PC-9 (cell line): ENCODE results near the gene UBA1. TPM values are rescaled to one million over a fixed set of nuclear protein-coding genes. Genes with fewer than 3 reads are reported as not detected.
A peak's percentile ranks its signal among the peaks of the same experiment; 100 is the strongest.

ENCODE experiments used
- BruUV-seq: library from RNA; stranded (reverse); fragments of 400-500 nt; replicated peaks from 2 replicates; lab custom pipeline; 2021; lab: Mats Ljungman, UMichigan
- CTCF ChIA-PET: fragments of 300-600 bp; sonication (Branson Sonifier 250); formaldehyde crosslinking; loops from one replicate; lab custom pipeline; 2022; ENCODE audit warnings: antibody characterized with exemption; lab: Charles Lee
- POLR2A ChIA-PET: fragments of 300-600 bp; sonication (Branson Sonifier 250); formaldehyde crosslinking; loops from one replicate; lab custom pipeline; 2022; ENCODE audit warnings: antibody characterized with exemption; ENCODE audit not compliant: unreplicated experiment; lab: Charles Lee
- DNase-seq, 2 experiments: peaks; one replicate each; pipeline versions ENCODE4 v3.0.0 to v3.0.0-alpha.2; 2015 to 2022; ENCODE audit warnings: mixed read lengths in 1 of 2
- H2AFZ ChIP-seq: fragments of 200-600 bp; sonication (generic); 2 replicates; pipeline ENCODE4 v1.8.1; 2017; ENCODE audit warnings: antibody characterized with exemption
- H3F3A ChIP-seq: fragments of 200-600 bp; sonication (generic); 2 replicates; pipeline ENCODE4 v1.8.1; 2017; ENCODE audit warnings: antibody characterized with exemption, mild to moderate bottlenecking, low read depth; ENCODE audit not compliant: insufficient read depth
- H3K27ac ChIP-seq: fragments of 200-600 bp; sonication (generic); 2 replicates; pipeline ENCODE4 v1.6.1; 2016; ENCODE audit warnings: mixed run types
- H3K27me3 ChIP-seq: fragments of 200-600 bp; sonication (generic); 2 replicates; pipeline ENCODE4 v1.6.1; 2016; ENCODE audit warnings: low read depth, mixed run types; ENCODE audit not compliant: insufficient read depth
- H3K36me3 ChIP-seq: fragments of 200-600 bp; sonication (generic); 2 replicates; pipeline ENCODE4 v1.6.1; 2016; ENCODE audit warnings: low read depth, mixed run types
- H3K4me1 ChIP-seq: fragments of 200-600 bp; sonication (generic); replicated peaks from 2 replicates; pipeline ENCODE4 v1.6.1; 2016; ENCODE audit warnings: mixed run types; ENCODE audit not compliant: insufficient read depth
- H3K4me2 ChIP-seq: fragments of 200-600 bp; sonication (generic); 2 replicates; pipeline ENCODE4 v1.6.1; 2017; ENCODE audit warnings: mixed run types
- H3K4me3 ChIP-seq: fragments of 200-600 bp; sonication (generic); 2 replicates; pipeline ENCODE4 v1.6.1; 2016; ENCODE audit warnings: mixed run types
- H3K79me2 ChIP-seq: fragments of 200-600 bp; sonication (generic); 2 replicates; pipeline ENCODE4 v1.6.1; 2017; ENCODE audit warnings: low read depth, mixed run types
- H3K9me2 ChIP-seq: fragments of 200-600 bp; sonication (generic); 2 replicates; pipeline ENCODE4 v1.8.1; 2017; ENCODE audit warnings: mild to moderate bottlenecking; ENCODE audit not compliant: insufficient read depth
- H3K9me3 ChIP-seq: fragments of 200-600 bp; sonication (generic); 2 replicates; pipeline ENCODE4 v1.8.1; 2016; ENCODE audit warnings: low read depth; ENCODE audit not compliant: insufficient read depth
- H4K20me1 ChIP-seq: fragments of 200-600 bp; sonication (generic); 2 replicates; pipeline ENCODE4 v1.8.1; 2017; ENCODE audit not compliant: insufficient read depth
- CTCF ChIP-seq: fragments of 200-600 bp; sonication (generic); conservative IDR thresholded peaks from 2 replicates; pipeline ENCODE4 v1.6.1; 2017; ENCODE audit warnings: mixed run types, antibody characterized with exemption, mild to moderate bottlenecking, moderate library complexity
- EZH2 ChIP-seq: fragments of 200-600 bp; sonication (generic); IDR thresholded peaks from 2 replicates; pipeline ENCODE4 v1.8.0; 2017; ENCODE audit warnings: antibody characterized with exemption, low read depth
- intact Hi-C: fragments of 100-400 bp; cut with micrococcal nuclease; formaldehyde crosslinking; loops from one replicate; pipeline ENCODE4 v1.10.0; 2022; ENCODE audit not compliant: unreplicated experiment
- total RNA-seq: library from RNA; stranded (reverse); gene quantifications from 2 replicates; pipeline ENCODE4 v1.2.3, GENCODE V29; 2021

Gene UBA1
- total RNA-seq, 1 experiment from 2014 or later = 126 TPM

DNA sequence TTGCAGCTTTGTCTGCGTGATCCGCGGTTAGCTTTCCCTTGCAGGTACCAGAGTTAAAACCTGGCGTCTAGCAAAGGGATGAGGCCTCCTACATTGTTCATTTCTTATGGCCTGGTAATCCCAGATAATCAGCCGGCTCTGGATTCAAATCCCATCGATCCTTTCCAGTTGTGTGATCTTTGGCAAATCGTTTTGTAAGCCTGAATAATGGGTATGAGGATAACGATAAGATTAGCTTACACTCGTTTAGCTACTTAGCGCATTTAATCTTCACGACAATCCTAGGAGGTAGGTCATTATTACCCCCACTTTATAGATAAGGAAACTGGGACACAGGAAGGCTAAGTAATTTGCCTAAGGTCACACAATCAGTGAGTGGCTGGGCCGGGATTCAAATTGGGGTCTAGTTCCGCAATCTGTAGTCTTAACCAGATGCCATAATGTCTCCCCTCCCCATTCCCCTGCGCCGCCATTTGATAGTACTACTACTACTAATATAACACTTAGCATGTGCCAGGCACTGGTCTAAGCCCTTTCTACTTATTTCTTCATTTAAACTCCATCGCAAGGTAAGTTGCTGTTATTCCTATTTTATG lies 1.7 kb upstream of the UBA1 start:
- Histone ChIP-seq H3F3A (peaks cover 3% of the 10 kb centered on the region; the same call in 1 of the 2 replicates), H3K36me3 (no peaks in the 10 kb centered on the region), H3K4me2 (peak overlapping the region; percentile 69), H3K79me2 (peaks cover 31% of the 10 kb centered on the region), H3K9me2 (no peaks in the 10 kb centered on the region), H3K9me3 (no peaks in the 10 kb centered on the region), H3K4me1 (no peaks in the 10 kb centered on the region), H3K27me3 (no peaks in the 10 kb centered on the region), H3K27ac (no peak overlapping the region), H4K20me1 (no peaks in the 10 kb centered on the region), H2AFZ (no peak overlapping the region), H3K4me3 (peak overlapping the region; percentile 59; the same call in 1 of the 2 replicates)
- no peak for DNase-seq
- TF ChIP-seq CTCF (no peak), EZH2 (no peak)
- CTCF ChIA-PET = interaction anchor here (0.5 kb wide), 1 partner anchor 333 kb away, joined by 3 read pairs; no protein-coding TSS in a partner anchor
- intact Hi-C loops = loop anchor here (5.0 to 10.0 kb wide), 3 partner anchors 170 to 463 kb away; partner anchors contain the start of genes ELK1 and UXT
- POLR2A ChIA-PET = no interaction called here
- BruUV-seq = no TSS peak

GRCh38 chrX:47194194-47194787 lies 662 bp downstream of the UBA1 start:
- Histone ChIP-seq H3K4me1 (no peaks in the 10 kb centered on the region), H3K4me2 (peak overlapping the region; percentile 72), H2AFZ (peak overlapping the region; percentile 33; the same call in 1 of the 2 replicates), H4K20me1 (no peaks in the 10 kb centered on the region), H3K36me3 (no peaks in the 10 kb centered on the region), H3K4me3 (peak overlapping the region; percentile 61), H3K79me2 (peaks cover 33% of the 10 kb centered on the region), H3K9me2 (no peaks in the 10 kb centered on the region), H3K27me3 (no peaks in the 10 kb centered on the region), H3K27ac (peak overlapping the region; percentile 75), H3F3A (no peaks in the 10 kb centered on the region), H3K9me3 (no peaks in the 10 kb centered on the region)
- no peak for DNase-seq
- POLR2A ChIA-PET = no interaction called here
- TF ChIP-seq EZH2 = no peak
- TF ChIP-seq CTCF = no peak
- BruUV-seq = TSS peak; percentile 37
- CTCF ChIA-PET = no interaction called here
- intact Hi-C loops = loop anchor here (5.0 to 10.0 kb wide), 3 partner anchors 168 to 461 kb away; partner anchors contain the start of genes ELK1 and UXT

GRCh38 chrX:47196098-47196497 lies 2.5 kb downstream of the UBA1 start:
- TF ChIP-seq CTCF (no peak), EZH2 (no peak)
- Histone ChIP-seq H3K27ac (no peak overlapping the region), H3K9me2 (no peaks in the 10 kb centered on the region), H3K4me3 (no peak overlapping the region), H4K20me1 (no peaks in the 10 kb centered on the region), H3K79me2 (peaks cover 33% of the 10 kb centered on the region), H3K4me2 (no peak overlapping the region), H3K27me3 (no peaks in the 10 kb centered on the region), H3K4me1 (no peaks in the 10 kb centered on the region), H2AFZ (no peak overlapping the region), H3K36me3 (no peaks in the 10 kb centered on the region), H3K9me3 (no peaks in the 10 kb centered on the region), H3F3A (no peaks in the 10 kb centered on the region)
- POLR2A ChIA-PET = no interaction called here
- BruUV-seq = no TSS peak
- DNase-seq = no peak
- intact Hi-C loops = loop anchor here (10.0 kb wide), 1 partner anchor 459 kb away; the partner anchor contains the start of genes ELK1 and UXT
- CTCF ChIA-PET = no interaction called here
